Kasumi-1 (cell line): ENCODE results near the gene GTF2F2.

Experiments
- DNase-seq, 2 experiments: peaks; one replicate each; lab custom pipeline; 2025; lab: John Stamatoyannopoulos, UW

GTF2F2 gene

GRCh38 chr13:45120967-45121831 lies 889 bp downstream of the GTF2F2 start:
- peak; percentile 47 to 78 for DNase-seq

DNA sequence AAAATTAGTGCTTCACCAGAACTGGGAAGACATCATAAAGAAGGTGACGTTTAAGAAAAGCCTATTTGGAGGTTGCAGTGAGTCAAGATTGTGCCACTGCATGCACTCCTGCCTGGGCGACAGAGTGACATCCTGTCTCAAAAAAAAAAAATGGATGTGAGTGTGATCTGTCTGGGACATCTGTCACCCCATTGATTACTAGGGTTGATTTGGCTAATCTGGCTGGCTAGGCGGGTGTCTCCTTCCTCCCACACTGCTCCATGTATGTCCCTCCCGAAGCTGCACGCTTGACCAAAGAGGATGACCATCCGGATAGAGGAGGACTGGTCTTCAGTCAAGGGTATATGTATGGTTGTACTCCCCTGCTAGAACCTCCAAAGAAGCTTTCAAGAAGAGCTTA lies 2.6 kb downstream of the GTF2F2 start:
- no peak for DNase-seq

DNA sequence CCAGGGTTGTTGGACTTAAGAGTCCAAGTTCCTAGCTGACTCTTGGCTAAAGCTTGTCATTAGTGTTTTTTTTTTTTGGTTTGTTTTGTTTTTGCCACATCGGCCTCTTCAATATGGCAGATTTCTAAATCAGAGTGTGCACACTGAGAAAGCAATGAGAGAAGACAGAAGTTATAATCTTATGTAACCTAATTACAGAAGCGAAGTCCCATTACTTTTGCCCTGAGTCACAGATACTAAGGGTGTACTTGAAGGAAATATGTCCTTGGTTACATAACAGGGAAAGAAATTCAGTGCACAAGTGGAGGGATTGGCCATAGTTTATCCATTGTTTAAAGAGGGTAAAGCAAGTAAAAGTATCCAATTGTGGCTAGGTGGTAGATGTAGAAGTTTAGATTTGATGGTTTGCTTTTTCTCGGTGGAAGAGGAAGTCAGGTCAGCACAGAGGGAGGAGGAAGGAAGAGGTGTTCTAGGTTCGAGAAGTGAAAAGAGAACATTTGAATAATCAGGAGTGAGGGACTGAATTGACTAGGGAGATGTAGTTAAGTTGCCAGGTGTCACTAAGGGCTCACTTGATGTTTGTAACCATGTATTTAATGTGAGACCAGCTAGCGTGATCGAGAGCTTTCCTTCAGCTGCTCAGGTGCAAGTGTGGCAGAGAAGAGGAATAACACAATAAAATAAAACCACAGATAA lies 12.2 kb downstream of the GTF2F2 start:
- DNase-seq, result no peak

GRCh38 chr13:45133396-45134118 lies 13.2 kb downstream of the GTF2F2 start:
- DNase-seq, result no peak

- no peak for DNase-seq
Measured at GRCh38 chr13:45136741-45137504, 16.6 kb downstream of the GTF2F2 start.

- DNase-seq, result peak; percentile 54 to 61
Measured at GRCh38 chr13:45137526-45137925, 17.2 kb downstream of the GTF2F2 start.

DNA sequence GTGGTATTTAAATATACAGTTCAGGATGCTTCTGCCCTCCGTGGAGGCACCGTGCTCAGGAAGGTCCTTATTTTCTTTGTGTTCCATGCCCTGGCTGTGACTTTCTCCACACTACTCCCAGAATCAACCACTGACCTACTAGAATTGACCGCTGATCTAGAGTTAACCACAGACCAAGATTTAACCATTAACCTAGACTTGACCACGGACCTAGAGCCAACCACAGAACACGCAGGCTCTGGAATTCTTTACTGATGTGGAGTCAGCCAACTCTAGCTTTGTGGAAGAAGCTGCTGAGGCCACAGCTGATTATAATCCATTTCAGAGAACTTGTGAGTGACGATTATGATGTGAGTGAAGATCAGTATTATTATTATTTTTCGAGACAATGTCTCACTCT lies 18.0 kb downstream of the GTF2F2 start:
- DNase-seq, result no peak

DNA sequence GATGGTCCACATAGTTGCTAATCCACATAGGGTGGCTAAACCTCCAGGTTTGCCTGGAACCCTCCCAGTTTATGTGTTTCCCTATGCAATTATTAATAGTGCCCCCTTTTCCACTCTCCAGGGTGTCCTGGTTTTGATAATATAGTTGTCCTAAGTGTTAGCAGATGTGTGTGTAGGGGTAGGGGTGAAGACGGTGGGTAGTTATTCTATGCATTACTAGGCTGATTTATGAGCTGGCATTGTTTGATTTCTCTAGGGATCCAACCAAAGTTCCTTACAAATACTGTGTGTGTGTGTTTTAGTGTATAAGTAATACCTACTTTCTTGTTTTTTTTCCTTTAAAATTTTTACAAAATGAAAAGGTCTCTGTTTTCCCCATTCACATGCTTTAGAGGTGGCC lies 21.1 kb downstream of the GTF2F2 start:
- no peak for DNase-seq

DNA sequence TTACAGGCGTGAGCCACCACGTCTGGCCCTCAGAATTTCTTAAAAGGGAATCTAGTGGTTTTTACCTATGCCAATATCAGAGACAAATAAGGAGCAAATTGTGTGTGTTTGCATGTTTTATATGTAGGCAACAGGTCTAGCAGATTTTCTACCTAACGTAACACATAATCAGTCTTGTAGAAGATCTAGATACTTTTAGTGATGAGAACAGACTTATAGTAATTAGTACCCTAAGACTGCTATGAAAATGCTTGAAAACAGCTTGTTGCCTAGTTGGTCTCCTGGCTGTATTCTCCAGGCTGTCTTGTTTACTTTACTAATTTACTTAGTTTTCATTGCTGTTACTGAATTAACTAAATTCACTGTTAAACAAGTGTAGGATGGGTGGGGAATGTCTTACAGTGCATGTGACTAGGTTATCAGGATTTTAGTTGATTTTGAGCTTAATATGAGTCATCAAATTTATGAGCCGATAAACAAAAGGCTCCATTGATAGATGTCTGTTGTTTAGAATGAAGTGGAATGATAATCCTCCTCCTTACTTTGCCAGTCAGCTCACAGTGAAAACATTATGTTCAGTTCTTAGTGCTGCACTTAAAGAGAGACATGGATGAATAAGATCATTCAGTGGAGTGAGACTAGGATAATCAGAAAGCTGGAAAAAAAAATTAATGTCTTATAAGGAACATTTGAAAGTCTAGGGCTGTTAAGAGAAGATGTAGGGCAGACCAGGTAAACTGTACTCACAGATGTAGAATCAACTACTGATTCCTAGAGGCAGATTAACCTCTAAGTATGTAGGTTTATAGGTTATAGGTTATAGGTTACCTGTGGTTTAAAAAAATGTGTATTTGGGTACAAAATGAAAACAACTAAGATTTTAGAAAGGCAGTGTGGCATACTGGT lies 22.4 kb downstream of the GTF2F2 start:
- DNase-seq, result no peak

- no peak for DNase-seq
Measured at GRCh38 chr13:45143346-45143751, 23.0 kb downstream of the GTF2F2 start.

- DNase-seq, result no peak
Measured at GRCh38 chr13:45149964-45150363, 29.7 kb downstream of the GTF2F2 start.

DNA sequence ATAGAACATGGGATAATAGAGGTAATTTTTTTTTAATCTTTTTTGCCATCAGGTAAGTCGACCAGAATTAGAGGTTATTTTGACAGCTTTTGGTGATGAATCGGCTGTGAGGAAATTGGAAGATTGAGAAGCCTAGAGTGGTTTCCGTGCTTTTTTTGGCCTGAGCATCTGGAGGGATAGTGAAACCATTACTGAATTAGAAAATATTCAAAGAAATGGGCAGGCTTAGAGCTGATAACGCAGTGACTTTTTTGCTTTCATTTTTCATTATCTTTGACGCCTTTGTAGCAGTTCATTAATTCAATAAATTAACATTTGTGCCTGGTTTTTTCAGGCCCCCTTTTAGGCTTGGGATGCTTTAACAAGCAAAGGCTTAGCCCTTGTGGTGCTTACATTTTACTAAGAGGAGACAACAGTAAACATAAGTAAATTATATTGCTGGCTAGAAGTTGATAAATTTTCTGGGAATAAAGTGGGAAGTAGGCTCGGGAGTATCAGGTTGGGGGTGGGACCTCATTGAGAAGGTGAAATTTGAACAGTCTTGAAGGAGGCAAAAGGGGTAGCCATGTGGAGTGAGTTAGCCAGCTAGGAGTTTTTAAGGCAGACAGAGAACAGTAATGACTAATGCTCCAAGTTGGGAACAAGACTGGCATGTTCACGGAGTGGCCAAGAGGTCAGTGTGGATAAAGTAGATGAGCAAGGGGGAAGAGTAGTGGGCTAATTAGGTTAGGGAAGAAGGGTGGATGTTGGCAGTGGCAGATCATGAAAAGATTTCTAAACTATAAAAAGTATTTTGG lies 36.5 kb downstream of the GTF2F2 start:
- no peak for DNase-seq

GRCh38 chr13:45162194-45162593 lies 41.9 kb downstream of the GTF2F2 start:
- DNase-seq, result no peak

GRCh38 chr13:45162821-45163220 lies 42.5 kb downstream of the GTF2F2 start:
- no peak for DNase-seq

DNA sequence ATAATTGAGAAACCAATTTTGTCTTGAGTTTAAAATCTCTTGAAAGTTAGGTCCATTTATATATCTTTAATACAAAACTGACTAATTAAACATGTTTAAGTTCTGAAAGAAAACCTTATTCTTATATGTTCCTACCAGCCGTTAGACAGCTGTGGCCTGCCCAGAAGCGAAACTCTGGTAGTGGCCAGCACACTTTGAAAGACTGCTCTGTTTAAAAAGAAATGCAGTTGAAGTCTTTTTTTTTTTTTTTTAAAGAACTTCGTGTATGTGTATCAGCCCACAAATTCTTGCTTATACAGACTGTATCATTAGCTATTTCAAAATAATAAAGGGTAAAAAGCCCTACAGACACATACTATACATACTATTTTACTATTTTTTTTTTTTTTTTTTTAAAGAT lies 46.5 kb downstream of the GTF2F2 start:
- no peak for DNase-seq

- DNase-seq, result no peak
Measured at GRCh38 chr13:45167611-45168554, 47.6 kb downstream of the GTF2F2 start.

- DNase-seq, result no peak
Measured at GRCh38 chr13:45168555-45168930, 48.2 kb downstream of the GTF2F2 start.

DNA sequence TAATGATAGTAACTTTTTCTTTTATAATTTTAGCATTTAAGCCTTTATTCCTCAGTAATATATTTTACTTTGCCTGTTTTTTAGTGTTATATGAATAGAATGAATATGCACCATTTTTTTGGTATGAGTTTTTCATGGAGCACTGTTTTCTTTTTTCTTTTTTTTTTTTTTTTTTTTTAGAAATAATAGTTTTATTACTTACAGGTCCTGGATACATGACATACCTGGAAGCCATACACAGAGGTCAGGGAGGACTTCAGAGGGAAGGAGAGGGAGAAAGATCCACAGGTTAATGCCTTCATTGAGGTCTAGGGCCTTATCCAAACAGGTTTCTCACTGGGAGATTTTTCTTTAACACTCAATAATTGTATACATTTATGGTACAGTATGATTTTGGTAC lies 54.2 kb downstream of the GTF2F2 start:
- no peak for DNase-seq
